ENCODE measurements around the gene TSC22D1. TPM values are rescaled to one million over a fixed set of nuclear protein-coding genes. Genes with fewer than 3 reads are reported as not detected.

The TSC22D1 gene
- total RNA-seq, 2 donors from 2014 or later = 95.9 to 107 TPM

- no peak overlapping the region for H3K4me3 ChIP-seq (ENCODE audit: low read length)
- no peaks in the 10 kb centered on the region for H3K9me3 ChIP-seq (ENCODE audit: control insufficient read depth, low read length)
- H3K4me1 ChIP-seq (ENCODE audit: control insufficient read depth, insufficient read depth, low read length) = no peaks in the 10 kb centered on the region
- no peak for TF ChIP-seq CTCF (conservative IDR thresholded peaks at IDR 0.05)
- Mint-ChIP-seq H3K4me3 (no peak overlapping the region), H3K4me1 (peaks cover 15% of the 10 kb centered on the region), H3K36me3 (ENCODE audit: low read depth) (no peaks in the 10 kb centered on the region), H3K9me3 (no peaks in the 10 kb centered on the region), H3K27me3 (ENCODE audit: insufficient read depth) (peaks cover 14% of the 10 kb centered on the region), H3K27ac (no peak overlapping the region)
- WGBS, 2 experiments (ENCODE audit: insufficient coverage in 1 of 2, insufficient read length in 1 of 2) = 94 to 100% methylated on average over 1 to 2 of the region's 2 CpGs
- no peak overlapping the region for H3K27ac ChIP-seq (ENCODE audit: low read depth, low read length)
- peak; percentile 29 for DNase-seq
- H3K27me3 ChIP-seq (ENCODE audit: control insufficient read depth, insufficient read depth, low read length, poor library complexity, severe bottlenecking) = no peaks in the 10 kb centered on the region
- H3K9ac ChIP-seq (ENCODE audit: extremely low read depth, low read length, poor library complexity, severe bottlenecking) = no peak overlapping the region
- no peaks in the 10 kb centered on the region for H3K36me3 ChIP-seq (ENCODE audit: control insufficient read depth, insufficient read depth, low read length)
These were observed 154.1 kb downstream of the TSC22D1 start for GRCh38 chr13:44421853-44422525.

GRCh38 chr13:44420376-44421220 lies 155.5 kb downstream of the TSC22D1 start:
- peaks cover 13% of the 10 kb centered on the region for H3K4me1 Mint-ChIP-seq
- no peaks in the 10 kb centered on the region for H3K36me3 ChIP-seq (ENCODE audit: control insufficient read depth, insufficient read depth, low read length)
- peak; percentile 70 for DNase-seq
- H3K27me3 ChIP-seq (ENCODE audit: control insufficient read depth, insufficient read depth, low read length, poor library complexity, severe bottlenecking) = no peaks in the 10 kb centered on the region
- H3K36me3 Mint-ChIP-seq (ENCODE audit: low read depth) = no peaks in the 10 kb centered on the region
- H3K4me3 ChIP-seq (ENCODE audit: low read length) = no peak overlapping the region
- H3K9me3 Mint-ChIP-seq = no peaks in the 10 kb centered on the region
- H3K27ac ChIP-seq (ENCODE audit: low read depth, low read length) = no peak overlapping the region
- no peaks in the 10 kb centered on the region for H3K9me3 ChIP-seq (ENCODE audit: control insufficient read depth, low read length)
- peaks cover 17% of the 10 kb centered on the region for H3K27me3 Mint-ChIP-seq (ENCODE audit: insufficient read depth)
- no peaks in the 10 kb centered on the region for H3K4me1 ChIP-seq (ENCODE audit: control insufficient read depth, insufficient read depth, low read length)
- no peak overlapping the region for H3K9ac ChIP-seq (ENCODE audit: extremely low read depth, low read length, poor library complexity, severe bottlenecking)
- no peak overlapping the region for H3K27ac Mint-ChIP-seq
- no peak for TF ChIP-seq CTCF (conservative IDR thresholded peaks at IDR 0.05)
- 66 to 77% methylated on average over 13 to 15 of the region's 15 CpGs for WGBS, 2 experiments (ENCODE audit: insufficient coverage in 1 of 2, insufficient read length in 1 of 2)
- no peak overlapping the region for H3K4me3 Mint-ChIP-seq

- peaks cover 19% of the 10 kb centered on the region for H3K27me3 Mint-ChIP-seq (ENCODE audit: insufficient read depth)
- Histone ChIP-seq H3K4me3 (ENCODE audit: low read length) (no peak overlapping the region), H3K36me3 (ENCODE audit: control insufficient read depth, insufficient read depth, low read length) (no peaks in the 10 kb centered on the region), H3K27me3 (ENCODE audit: control insufficient read depth, insufficient read depth, low read length, poor library complexity, severe bottlenecking) (no peaks in the 10 kb centered on the region), H3K4me1 (ENCODE audit: control insufficient read depth, insufficient read depth, low read length) (no peaks in the 10 kb centered on the region), H3K27ac (ENCODE audit: low read depth, low read length) (no peak overlapping the region), H3K9me3 (ENCODE audit: control insufficient read depth, low read length) (no peaks in the 10 kb centered on the region), H3K9ac (ENCODE audit: extremely low read depth, low read length, poor library complexity, severe bottlenecking) (no peak overlapping the region)
- peaks cover 6% of the 10 kb centered on the region for H3K9me3 Mint-ChIP-seq
- H3K27ac Mint-ChIP-seq = no peak overlapping the region
- DNase-seq = peak; percentile 42
- WGBS, 2 experiments (ENCODE audit: insufficient coverage in 1 of 2, insufficient read length in 1 of 2) = 55 to 87% methylated on average over 3 to 7 of the region's 7 CpGs
- H3K4me3 Mint-ChIP-seq = no peak overlapping the region
- H3K36me3 Mint-ChIP-seq (ENCODE audit: low read depth) = no peaks in the 10 kb centered on the region
- H3K4me1 Mint-ChIP-seq = peaks cover 14% of the 10 kb centered on the region
- TF ChIP-seq CTCF (conservative IDR thresholded peaks at IDR 0.05) = no peak
These were observed 158.3 kb downstream of the TSC22D1 start for GRCh38 chr13:44417876-44418275.
